Activated CD4-positive, CD25-positive, alpha-beta regulatory T cell treated with anti-CD3 and anti-CD28 coated beads, Interleukin-2, amount 50 U/mL, for 72 hours (primary cell): Measurements from ENCODE around the gene RAD21L1.
A peak's percentile ranks its signal among the peaks of the same experiment; 100 is the strongest.

Experiments used
- DNase-seq: peaks from one replicate; pipeline ENCODE4 v3.0.0; 2021

RAD21L1 gene

DNA sequence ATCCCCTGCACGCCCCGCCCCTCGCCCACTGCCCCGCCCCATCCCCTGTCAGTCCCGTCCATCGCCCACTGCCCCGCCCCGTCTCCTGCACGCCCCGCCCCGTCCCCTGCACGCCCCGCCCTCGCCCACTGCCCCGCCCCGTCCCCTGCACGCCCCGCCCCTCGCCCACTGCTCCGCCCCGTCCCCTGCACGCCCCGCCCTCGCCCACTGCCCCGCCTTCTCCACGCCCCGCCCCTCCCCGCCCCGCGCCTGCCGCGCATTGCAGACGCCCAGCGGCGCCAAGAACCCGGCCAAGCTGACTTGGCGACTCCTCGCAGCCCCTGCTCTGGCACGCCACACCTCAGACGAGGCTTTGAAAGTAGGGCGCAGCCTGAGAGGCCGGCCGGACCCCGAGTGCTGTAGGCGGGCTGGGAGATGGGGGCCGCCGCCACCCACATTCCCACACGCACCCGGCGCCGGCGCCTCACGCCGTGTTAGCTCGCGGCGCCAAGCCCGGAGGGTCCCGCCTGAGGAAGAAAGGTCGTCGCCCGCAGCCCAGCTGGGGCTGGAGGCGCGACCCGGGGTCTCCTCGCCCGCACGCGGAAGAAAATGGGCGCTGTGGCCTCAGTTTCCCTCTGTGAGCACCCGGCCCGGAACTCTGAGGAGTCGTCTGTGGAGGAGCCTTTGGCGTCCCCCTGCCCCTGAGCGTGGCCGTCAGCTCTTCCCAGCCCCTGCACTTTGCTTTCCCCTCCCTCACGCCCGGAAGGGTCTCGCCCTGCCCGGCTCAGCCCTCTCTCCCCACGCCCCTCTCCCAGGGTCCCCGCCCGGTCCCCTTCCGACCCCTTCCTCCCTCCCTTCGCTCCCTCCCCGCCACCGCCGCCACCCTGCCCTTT lies at the start of gene RAD21L1:
Gene RAD21L1 (plus strand): TSS at position 262 of the 872 bp plus-strand sequence. CDS start 2,410 bp downstream, outside the sequence.
- DNase-seq = peak; percentile 74

DNA sequence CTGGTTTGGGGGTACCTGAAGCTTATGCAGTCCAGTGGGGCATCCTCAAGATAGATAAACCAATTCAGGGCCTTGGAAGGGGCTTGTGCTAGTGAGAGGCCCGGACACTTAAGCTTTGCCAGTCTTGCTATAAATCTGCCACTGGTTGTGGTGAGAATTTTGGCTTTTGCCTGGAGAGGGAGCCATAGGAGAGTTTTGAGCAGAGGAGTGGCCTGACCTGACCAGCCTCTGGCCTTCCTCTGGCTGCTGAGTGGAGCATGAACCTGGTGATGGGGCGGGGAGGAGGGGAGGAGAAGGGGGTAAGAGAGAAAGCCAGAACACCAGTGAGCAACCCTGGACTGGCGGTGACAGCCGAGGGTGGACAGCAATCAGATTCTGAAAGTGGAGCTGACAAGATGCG lies 48.2 kb upstream of the RAD21L1 start:
- no peak for DNase-seq

DNA sequence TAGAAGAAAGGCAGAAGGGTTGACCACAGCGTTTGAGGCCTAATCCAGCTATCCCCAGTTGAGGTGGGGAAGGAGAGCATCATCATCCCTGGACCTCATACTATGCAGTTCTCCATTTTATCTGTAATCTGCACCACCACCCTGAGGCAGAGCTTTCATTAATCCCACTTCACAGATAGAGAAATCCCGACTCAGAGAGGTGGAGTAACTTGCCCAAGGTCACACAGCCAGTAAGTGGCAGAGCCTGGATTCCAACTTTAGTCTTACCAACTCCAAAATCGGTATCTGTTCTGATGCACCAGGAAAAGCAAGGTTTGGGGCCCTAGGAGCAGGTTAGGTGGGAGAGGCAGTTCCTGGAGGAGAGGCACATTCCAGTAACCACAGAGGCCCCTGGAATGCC lies 47.7 kb upstream of the RAD21L1 start:
- no peak for DNase-seq

DNA sequence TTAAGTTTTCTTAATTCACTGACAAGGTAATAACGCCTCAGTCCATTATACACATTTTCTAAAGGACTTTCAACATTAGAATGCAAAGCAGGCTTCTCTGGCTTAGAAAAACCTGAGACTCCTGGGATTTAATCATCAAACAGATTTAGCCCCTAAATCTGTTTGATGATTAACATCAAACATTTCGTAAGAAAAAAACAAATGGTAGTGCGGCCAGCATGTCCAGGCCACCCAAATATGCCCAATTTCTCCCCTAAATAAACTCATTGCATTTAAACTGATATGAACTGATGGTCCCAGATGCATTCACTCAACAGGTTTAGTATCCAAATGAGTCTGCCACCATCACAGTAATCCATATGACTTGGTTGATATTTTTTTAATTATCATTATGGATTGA lies 47.2 kb upstream of the RAD21L1 start:
- DNase-seq = no peak

DNA sequence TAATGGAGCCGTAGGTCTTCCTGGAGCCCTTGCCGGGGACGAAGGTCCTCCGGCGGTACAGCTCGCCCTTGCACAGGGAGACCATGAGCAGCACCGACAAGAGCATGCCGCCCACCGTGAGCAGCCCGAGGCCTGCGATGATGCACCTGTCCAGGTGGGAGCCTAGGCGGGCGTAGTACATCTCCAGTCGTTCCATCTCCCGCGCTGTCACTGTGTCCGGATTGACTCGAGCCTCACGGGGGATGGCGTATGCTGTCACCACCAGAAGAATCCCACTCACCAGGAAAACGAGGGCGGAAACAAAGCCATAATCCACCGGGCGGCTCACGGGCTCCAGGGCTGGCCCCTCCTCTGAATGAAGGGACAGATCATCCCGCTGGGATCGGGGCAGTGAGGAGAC lies 44.9 kb upstream of the RAD21L1 start:
- no peak for DNase-seq

DNA sequence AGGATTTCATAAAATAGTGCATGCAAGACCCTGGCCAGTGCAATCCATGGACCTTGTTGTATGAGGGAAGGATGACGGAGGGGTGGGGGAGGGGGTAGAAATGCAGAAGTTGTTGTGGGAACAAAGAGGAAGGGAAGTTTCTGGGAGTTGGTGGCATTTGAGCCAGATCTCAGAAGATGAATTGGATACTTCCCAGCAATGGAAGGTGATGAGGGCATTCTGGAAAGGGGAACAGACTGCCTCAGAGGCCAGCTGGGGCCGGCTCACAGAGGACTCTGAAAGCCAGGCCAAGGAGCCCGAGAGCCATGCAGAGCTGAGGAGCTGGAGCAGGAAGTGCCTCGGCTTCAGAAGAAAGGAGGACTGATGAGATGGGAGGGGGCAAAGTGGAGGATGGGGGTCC lies 43.7 kb upstream of the RAD21L1 start:
- DNase-seq = no peak

DNA sequence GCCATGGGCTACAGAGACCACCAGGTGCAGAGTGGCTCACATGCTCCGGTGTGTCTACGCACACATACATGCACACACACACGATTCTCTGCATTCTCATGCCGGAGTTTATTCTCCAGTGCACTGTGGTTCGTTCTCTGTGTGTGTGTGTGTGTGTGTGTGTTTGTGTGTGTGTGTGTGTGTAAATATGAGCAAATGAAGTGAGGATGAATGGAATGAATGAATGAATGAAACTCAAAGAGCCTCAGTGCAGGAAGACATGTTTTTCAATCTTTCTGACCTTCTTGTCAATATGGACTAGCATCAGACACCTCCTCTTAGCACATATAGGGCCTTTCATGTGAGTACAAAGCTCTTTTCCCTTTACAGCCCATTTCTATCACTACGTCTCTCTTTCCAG lies 42.7 kb upstream of the RAD21L1 start:
- no peak for DNase-seq

DNA sequence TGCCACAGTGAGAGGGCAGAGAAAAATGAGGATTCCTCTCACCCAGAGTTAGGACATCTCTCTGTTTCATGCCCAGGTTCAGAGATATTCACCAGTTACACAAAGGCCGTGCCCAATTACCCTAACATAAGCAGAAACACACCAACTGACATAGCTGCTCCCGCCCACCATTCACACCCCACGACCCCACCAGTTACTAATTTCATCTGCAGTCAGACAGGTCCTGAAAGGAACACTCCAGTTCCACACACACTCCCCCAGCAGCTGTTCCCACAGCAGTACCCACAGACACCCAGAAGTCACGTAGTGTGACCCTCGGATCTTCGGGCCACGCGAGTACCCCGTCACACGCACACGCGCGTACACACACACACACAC lies 41.6 kb upstream of the RAD21L1 start:
- no peak for DNase-seq

DNA sequence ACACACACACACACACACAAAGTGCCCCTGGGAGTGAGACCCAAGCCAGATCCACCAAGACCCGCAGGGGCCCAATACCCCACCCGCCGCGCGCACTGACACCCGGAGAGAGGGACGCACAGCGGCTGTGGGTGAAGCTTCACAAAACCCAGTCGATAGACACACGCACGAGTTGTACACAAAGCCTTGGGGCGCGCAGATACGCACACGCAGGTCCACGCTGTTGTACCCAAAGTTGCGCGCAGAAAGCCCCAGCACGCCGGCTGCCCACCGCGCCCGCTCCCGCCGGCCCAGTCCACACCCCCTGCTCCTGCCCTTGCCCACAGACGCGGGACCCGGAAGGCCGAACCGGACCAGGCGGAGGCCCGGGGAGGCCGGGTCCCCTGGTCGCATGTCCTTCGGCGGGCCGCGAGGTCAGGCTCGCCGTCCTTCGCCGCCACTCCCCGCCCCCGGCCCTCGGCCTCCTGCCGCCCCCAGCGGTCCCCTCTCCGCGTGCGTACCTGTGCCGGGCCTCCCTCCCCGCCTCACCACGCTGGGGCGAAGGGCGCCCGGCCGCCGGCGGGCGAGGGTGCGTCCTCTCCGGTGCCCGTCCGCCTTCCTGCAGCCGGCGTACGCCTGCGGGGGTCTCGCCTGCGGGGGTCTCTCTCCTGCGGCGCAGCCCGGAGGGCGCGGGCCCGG lies 41.1 kb upstream of the RAD21L1 start, which contains the start of gene TMEM74B:
Gene TMEM74B (minus strand): TSS at position 344 of the 678 bp plus-strand sequence. CDS start 1,180 bp downstream, outside the sequence.
- no peak for DNase-seq

DNA sequence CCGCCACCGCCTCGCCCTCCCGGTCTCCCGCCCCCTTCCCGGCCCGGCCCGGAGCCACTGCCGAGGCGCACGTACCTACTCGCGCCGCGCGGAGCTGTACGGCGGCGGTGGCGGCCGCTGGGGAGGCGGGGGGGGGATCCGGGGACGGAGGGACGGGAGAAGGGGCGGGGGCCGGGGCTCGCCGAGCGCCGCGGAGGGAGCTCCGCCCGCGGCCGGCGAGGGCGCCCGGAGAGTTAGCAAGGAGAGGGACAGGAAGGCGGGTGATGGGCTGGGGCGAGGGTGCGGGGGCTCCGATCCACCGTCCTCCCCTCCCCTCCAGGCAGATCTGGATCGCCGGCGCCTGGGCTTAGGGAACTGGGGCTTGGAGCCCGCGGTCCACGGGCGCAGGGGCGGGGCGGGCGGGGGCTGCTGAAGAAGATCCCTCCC lies 40.5 kb upstream of the RAD21L1 start:
- no peak for DNase-seq

DNA sequence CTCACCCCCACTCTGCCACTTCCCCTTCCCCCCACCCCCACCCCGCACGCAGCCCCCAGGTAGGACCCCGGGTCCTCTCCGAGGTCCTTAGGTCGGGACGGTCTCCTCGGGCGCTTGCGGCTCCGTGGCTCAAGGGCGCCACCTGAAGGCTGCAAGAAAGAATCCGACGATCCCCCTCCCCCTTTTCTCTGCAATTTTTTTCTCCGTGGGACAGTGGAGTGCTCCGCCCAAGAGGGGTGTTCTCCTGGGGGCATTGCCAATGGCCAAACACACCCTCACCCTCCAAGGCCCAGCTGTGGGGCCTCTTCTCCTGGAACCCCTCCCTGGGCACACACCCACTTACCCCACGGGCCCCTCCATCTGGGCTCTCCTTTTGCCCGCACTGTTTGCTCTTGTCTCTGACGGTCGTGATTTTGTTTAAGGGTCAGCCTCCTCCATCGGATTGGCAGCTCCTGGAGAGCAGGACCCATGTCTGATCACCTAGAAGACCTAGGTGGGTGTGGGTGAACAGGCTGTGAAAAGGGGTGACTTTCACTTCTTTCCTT lies 40.0 kb upstream of the RAD21L1 start:
- DNase-seq = peak; percentile 51

DNA sequence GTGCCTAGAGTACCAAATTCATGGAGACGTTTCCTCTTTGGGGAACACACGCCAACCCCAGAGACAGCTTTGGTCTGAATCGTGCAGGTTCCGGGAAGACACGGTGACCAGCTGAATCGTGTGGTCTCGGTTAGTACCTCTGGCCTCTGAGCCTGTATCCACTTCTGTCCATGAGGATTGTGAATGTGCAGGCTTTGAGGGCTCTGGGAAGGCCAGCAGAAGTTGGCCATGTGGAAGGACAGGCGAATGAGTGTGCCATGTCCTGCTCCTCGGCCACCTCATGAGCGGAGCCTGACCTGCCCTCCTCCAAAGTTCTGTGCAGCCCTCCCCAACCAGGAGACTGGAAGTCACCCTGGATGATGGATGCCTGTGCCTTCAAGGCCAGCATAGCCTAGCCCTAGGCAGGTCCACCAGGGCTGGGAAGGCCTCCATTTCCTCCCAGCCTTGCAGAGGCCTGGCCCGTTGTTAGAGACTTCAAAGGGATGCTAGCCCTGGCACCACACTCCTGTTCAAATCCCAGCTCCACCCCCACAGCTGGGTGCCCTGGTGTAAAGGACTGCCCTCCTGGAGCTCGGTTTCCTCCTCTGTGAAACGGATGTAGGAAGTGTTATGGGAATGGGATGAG lies 39.4 kb upstream of the RAD21L1 start:
- no peak for DNase-seq

DNA sequence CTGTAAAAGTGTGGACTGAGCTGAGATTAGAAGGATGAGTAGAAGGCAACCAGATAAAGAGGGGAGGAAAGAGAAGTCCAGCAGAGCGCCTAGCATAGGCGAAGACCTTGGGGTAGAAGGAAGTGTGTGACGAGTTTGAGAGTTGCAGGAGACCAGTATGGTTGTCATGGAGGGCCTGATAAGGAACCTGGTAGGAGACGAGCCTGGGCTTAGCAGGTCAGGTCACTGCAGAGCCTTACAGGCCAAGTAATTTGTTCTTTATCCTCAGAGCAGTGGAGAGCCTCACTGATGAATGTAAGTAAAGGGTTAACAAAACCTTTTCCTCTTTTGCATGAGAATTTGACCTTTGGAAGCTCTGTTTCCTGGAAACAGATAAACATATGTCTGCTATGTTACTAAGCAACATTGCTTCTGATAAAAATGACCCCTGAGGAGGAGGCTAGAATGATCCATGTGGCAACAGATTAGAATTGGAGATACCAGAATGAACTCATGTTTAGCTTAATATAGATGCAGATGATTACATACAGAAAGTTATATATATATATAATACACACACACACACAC lies 38.2 kb upstream of the RAD21L1 start:
- DNase-seq = no peak

DNA sequence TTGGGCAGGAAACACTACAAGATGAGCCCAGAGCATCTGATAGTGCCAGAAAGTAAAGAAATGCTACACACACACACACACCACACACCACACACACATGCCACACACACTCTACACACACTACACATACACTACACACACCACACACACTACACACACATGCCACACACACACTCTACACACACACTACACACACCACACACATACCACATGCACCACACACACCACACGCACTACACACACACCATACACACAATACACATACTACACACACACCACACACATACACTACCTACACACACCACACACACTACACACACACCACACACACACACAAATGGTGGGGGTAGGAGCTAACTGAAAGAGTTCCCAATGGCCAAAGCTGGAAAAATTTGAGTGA lies 37.5 kb upstream of the RAD21L1 start:
- DNase-seq = no peak

DNA sequence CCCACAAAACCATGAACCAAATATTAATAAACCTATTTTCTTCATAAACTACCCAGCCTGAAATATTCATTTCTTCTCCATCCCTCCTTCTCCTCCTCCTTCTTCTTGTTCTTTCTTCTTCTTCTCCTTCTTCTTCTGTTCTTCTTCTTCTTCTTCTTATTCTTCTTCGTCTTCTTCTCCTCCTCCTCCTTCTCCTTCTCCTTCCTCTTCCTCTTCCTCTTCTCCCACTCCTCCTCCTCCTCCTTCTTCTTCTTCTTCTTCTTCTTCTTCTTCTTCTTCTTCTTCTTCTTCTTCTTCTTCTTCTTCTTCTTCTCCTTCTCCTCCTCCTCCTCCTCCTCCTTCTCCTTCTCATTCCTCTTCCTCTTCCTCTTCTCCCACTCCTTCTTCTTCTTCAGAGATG lies 36.0 kb upstream of the RAD21L1 start:
- DNase-seq = no peak

DNA sequence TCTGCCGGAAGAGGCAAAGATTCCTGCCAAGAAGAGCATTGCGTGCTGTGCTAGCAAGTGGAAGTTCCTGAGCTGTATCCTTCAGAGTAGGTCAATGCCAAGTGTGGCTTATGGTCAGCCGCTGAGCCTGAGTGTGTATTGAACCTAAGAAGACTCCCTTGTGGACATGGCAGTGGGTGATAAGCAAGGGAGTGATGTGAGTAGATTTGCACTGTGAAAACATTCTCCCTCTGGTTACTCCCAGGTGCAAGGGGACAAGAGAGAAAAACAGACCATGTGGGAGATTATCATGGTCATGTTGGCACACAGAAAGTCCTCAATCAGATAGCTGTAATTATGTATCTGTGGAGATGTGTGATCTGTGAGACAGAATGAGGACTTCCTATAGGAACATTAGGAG lies 35.0 kb upstream of the RAD21L1 start:
- no peak for DNase-seq

DNA sequence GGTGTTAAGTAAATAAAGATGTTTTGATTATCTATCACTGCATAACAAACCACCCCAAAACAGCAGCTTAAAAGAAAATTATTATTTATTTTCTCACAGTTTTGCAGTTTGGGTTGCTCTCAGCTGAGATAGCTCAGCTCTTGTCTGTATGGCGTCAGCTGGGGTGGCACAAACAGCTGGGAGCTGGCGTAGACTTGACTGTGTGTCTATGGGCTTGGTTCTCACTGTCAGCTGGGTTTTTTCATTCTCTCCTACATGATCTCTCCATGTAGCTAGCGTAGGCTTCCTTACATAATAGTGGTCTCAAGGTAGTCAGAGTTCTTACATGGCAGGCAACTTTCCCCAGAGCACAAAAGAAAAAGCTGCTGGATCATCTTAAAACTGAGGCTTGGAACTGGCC lies 34.5 kb upstream of the RAD21L1 start:
- no peak for DNase-seq

DNA sequence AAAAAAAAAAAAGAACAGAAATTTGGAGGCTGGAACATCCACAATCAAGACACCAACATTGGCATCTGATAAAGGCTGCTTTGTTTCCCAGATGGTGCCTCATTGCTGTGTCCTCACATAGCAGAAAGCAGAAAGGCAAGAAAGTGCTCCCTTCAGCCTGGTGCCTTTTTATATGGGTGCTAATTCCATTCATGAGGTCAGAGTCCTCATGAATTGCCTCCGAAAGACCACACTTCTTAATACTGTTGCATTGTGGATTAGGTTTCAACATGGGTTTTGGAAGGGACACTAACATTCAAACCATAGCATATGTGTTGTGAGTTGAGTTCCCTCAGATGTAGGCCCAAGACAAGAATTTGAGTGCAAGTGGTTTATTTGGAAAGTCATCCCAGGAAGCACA lies 30.6 kb upstream of the RAD21L1 start:
- no peak for DNase-seq

DNA sequence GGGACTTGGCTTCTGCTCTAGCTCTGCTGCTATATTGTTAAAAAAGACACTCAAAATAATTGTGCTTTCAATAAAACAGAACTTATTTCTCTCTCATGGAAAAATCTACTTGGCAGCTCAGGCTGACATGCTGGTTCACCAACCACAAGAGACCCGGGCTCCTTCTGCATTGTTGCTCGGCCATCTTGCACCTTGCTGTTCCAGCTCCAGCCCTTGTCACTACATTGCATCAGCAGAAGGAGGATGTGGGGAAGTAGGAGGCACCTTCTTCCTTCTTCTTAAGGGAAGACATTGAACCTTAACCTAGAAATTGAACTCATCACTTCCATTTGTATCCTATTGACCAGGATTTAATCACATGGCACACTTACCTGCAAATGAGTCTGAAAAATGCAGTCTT lies 29.2 kb upstream of the RAD21L1 start:
- no peak for DNase-seq

DNA sequence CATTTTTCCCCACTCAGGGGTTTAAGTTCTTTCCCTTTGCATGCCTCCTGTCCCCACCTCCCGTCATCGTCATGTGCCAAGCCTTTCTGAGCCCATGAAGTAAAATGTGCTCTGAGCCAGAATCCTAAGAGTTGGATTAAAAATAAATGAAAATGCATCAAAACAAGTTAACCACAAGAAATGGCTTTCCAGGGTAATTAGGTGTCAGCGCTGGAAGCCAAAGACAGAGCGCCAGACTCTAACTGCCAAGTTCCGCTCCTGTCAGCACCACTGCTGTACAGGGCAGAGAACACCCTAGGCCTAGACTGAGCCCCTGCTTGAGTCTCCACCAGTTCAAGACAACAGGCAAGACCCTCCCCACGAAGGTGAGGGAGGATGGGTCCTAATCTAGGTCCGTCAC lies 28.0 kb upstream of the RAD21L1 start:
- DNase-seq = no peak

DNA sequence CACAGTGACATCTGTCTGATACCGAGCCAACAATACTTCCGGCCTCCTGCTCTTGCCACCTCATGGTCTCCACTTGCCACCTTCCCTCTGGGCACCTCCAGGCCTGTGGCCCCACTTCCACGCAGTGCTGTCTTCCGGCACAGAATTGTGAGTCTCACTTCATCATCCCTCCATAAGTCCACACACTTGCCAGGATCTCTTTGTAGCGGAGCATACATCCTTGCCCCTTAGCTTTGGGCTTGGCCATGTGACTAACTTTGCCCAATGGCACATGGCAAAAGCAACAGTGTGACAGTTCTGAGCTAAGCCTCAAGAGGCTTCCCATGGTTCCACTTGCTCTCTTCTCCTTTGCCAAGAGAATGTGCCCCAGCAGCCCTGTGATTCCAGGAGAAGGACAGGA lies 27.1 kb upstream of the RAD21L1 start:
- no peak for DNase-seq

DNA sequence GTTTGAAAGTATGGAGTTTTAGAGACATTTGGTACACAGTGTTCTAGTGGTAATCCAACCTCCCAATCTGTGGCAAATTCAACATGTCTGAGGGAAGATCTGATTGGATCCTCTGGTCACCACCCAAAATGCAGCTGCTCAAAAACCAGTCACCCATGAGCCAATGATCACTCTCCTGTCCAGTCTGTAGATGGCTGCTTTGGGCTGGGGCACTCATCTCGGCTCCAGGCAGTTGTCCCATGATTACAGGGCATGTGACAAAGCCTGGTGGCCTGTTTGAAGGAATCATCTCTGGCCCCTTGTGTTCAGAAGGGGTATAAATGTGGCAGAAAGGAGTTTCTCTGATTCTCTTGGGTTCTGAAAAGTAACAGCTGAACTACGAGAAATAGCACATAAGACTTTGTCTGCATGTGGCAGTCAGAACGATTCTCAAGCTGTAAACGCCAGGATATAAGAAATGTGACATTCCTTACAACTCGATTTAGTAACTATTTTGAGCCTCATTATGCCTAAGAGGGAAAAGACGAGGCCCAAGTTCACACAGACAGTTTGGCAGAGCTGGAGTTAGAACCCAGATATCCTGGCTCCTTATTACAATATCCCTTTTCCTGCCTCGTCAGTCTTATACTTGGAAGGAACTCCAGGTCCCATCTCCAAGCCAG lies 26.5 kb upstream of the RAD21L1 start:
- DNase-seq = no peak

DNA sequence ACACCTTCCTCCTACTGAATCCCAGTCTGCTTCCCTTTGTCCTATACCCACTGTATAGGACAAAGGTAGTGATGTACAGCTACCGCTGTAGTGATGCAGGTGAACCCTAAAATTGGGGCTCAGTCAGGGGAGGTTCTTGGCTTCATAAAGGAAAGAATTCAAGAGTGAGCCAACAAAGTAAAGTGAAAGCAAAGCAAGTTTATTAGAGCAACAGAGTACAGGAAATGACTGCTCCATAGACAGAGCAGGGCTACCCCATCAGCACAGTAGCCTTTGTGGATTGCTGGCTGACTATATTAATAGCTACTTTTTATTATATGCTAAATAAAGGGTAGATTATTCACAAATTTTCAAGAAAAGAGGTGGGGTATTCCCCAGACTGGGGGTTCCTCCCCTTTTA lies 25.9 kb upstream of the RAD21L1 start:
- DNase-seq = no peak
